Measurements from ENCODE around the gene EID3.
"Not testable (repeated sequence)": the region's sequence is repeated elsewhere in the genome, so short reads cannot be mapped to it uniquely, and the experiment has no call there.

The EID3 gene

GRCh38 chr12:104290855-104291254 lies 12.7 kb upstream of the EID3 start:
- FAIRE-seq, result no peak

GRCh38 chr12:104291867-104292524 lies 11.5 kb upstream of the EID3 start:
- no peak for FAIRE-seq

GRCh38 chr12:104292872-104293794 lies 10.4 kb upstream of the EID3 start:
- FAIRE-seq, result no peak

GRCh38 chr12:104294158-104294859 lies 9.2 kb upstream of the EID3 start:
- not testable (repeated sequence) for FAIRE-seq

- FAIRE-seq, result no peak
Observed at GRCh38 chr12:104294927-104295668, 8.4 kb upstream of the EID3 start.

- no peak for FAIRE-seq
Observed at GRCh38 chr12:104295954-104296353, 7.6 kb upstream of the EID3 start.

GRCh38 chr12:104296718-104297117 lies 6.8 kb upstream of the EID3 start:
- no peak for FAIRE-seq

- FAIRE-seq, result no peak
Observed at GRCh38 chr12:104297477-104298113, 5.9 kb upstream of the EID3 start.

GRCh38 chr12:104299842-104300481 lies 3.6 kb upstream of the EID3 start:
- no peak for FAIRE-seq

- no peak for FAIRE-seq
Observed at GRCh38 chr12:104304261-104305009, 896 bp downstream of the EID3 start.

- FAIRE-seq, result no peak
Observed at GRCh38 chr12:104305349-104305748, 1.8 kb downstream of the EID3 start.

GRCh38 chr12:104306376-104306775 lies 2.8 kb downstream of the EID3 start:
- no peak for FAIRE-seq

- no peak for FAIRE-seq
Observed at GRCh38 chr12:104306943-104307654, 3.6 kb downstream of the EID3 start.

GRCh38 chr12:104307655-104308000 lies 4.1 kb downstream of the EID3 start:
- no peak for FAIRE-seq

- no peak for FAIRE-seq
Observed at GRCh38 chr12:104309446-104309993, 6.0 kb downstream of the EID3 start.

GRCh38 chr12:104310751-104311633 lies 7.5 kb downstream of the EID3 start:
- no peak for FAIRE-seq

- no peak for FAIRE-seq
Observed at GRCh38 chr12:104312202-104312601, 8.7 kb downstream of the EID3 start.

GRCh38 chr12:104312654-104313053 lies 9.1 kb downstream of the EID3 start:
- no peak for FAIRE-seq
